Stimulated activated CD4-positive, alpha-beta T cell treated with anti-CD3 and anti-CD28 coated beads, TNF-alpha, amount 100 ng/mL, for 24 hours (primary cell): ENCODE measurements around the gene SAPCD1.
"Not testable (repeated sequence)": the region's sequence is repeated elsewhere in the genome, so short reads cannot be mapped to it uniquely, and the experiment has no call there.

ENCODE experiments used
- DNase-seq, 3 experiments: peaks; one replicate each; pipeline ENCODE4 v3.0.0-alpha.2; 2020; ENCODE audit warnings: low read depth in 3 of 3

Gene SAPCD1

GRCh38 chr6:31777667-31778050 is 15.2 kb downstream of the SAPCD1 start:
- no peak for DNase-seq

DNA sequence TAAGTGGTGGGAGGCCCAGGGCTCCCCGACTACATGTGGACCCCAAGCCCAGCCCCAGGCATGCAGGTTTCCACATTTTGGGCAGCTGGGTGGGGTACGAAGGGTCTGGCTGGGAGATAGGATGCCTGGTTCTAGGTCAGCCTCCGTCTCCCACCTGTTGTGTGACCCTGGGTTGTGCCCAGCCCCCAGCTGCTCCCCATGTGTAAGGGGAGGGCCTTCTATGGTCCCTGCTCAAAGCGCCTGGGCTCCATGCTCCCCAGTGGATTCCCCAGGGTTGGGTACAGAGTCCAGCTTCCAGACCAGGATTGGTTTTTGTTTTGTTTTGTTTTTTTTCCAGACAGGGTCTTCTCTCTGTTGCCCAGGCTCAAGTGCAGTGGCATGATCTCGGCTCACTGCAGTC is 15.7 kb downstream of the SAPCD1 start:
- DNase-seq: no peak

GRCh38 chr6:31778999-31779885 is 16.8 kb downstream of the SAPCD1 start:
- DNase-seq: no peak

- DNase-seq: no peak
Measured at GRCh38 chr6:31779908-31780307, 17.5 kb downstream of the SAPCD1 start.

GRCh38 chr6:31780507-31781243 is 18.2 kb downstream of the SAPCD1 start:
- DNase-seq: no peak

GRCh38 chr6:31781244-31782125 is 19.0 kb downstream of the SAPCD1 start:
- no peak for DNase-seq

- DNase-seq: no peak
Measured at GRCh38 chr6:31782126-31782855, 19.8 kb downstream of the SAPCD1 start.

- no peak for DNase-seq
Measured at GRCh38 chr6:31784098-31784925, 21.9 kb downstream of the SAPCD1 start.

GRCh38 chr6:31785475-31785874 is 23.0 kb downstream of the SAPCD1 start:
- DNase-seq: no peak

GRCh38 chr6:31791324-31792089 is 29.1 kb downstream of the SAPCD1 start:
- peak in 1 of 3 experiments; percentile 39 for DNase-seq

GRCh38 chr6:31792090-31792374 is 29.6 kb downstream of the SAPCD1 start:
- DNase-seq: no peak

- no peak for DNase-seq
Measured at GRCh38 chr6:31792761-31793171, 30.3 kb downstream of the SAPCD1 start.

DNA sequence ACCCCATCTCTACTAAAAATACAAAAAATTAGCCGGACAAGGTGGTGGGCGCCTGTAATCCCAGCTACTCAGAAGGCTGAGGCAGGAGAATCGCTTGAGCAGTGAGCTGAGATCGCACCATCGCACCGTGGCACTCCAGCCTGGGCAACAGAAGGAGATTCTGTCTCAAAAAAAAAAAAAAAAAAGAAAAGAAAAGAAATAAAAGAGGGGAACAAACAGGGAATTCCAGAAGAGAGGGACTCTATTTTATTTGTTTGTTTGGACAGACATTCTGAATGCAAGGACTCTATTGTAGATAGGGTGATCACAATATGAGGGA is 31.4 kb downstream of the SAPCD1 start:
- not testable (repeated sequence) for DNase-seq

DNA sequence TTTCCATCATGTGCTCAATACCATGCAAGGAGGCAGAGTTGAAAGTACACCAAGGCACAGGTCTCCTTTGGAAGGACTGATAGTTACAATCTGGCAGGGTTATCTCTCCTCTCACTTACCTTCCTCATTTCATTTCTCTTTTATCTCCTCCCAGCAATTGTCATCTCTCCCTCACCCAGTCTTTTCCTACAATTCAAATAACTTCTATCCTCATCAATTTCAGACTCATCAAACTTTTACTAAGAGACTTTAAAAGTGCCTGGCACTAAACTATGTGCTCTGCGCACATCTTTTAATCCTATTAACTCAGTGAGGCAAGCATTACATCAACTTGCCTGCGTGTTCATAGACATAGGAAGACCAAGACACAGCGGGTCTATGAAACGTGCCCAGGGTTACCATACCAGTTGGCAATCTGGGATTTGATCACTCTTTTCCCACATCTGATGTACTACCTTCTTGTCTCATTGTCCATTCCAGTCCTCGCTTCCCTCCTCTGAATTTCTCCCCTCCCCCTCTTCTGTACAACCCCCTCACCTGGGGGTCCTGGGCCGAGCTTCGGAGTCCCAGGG is 31.9 kb downstream of the SAPCD1 start:
- no peak for DNase-seq

GRCh38 chr6:31794866-31795615 is 32.6 kb downstream of the SAPCD1 start:
- no peak for DNase-seq

DNA sequence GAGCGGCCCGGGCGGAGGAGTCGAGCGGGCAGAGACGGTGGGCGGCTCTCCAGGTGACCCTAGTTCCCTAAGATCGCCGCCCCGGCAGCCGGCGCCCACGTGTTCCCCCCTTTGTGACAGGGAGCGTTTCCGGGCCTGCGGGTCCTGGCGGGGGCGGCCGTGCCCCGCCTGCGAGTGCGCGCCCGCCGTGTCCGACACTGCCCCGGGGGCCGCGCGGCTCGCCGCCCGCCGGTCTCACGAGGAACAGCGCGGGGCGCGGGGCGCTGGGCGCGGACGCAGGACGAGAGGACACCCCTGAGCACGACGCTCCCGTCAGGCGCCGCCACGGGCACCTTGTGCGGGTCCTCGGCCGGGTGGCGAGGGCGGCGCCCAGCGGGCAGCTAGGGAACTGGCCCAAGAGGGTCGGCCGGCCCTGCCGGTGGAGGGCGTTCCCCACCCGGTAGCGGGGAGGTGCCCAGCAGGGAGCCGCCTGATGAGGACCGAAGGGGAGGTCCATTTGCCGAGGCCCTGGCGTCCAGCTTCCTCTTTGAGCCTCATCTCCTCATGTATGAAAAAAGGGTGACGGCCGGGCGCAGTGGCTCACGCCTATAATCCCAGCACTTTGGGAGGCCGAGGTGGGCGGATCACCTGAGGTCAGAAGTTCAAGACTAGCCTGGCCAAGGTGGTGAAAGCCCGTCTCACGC is 33.3 kb downstream of the SAPCD1 start, which contains the start of gene VARS1:
VARS1 (minus strand) TSS at position 137 of the 683 bp plus-strand sequence. CDS start 535 bp downstream, outside the sequence.
- DNase-seq: peak; percentile 68 to 84 (median 69)

GRCh38 chr6:31796993-31797385 is 34.5 kb downstream of the SAPCD1 start:
- no peak for DNase-seq

GRCh38 chr6:31797588-31797987 is 35.1 kb downstream of the SAPCD1 start:
- DNase-seq: no peak
